H4 (cell line): Measurements from ENCODE around the gene AGMO. TPM values are rescaled to one million over a fixed set of nuclear protein-coding genes. Genes with fewer than 3 reads are reported as not detected.
A peak's percentile ranks its signal among the peaks of the same experiment; 100 is the strongest.

Source experiments
- DNase-seq: peaks from one replicate; pipeline ENCODE4 v3.0.0-alpha.2; 2015; ENCODE audit warnings: low spot score
- total RNA-seq: library from RNA; depleted of rRNA; stranded (reverse); fragments of >200 nt; shearing (Covaris generic); gene quantifications from 2 replicates; pipeline ENCODE4 v1.2.3, GENCODE V29; 2014

Gene AGMO
- total RNA-seq, 1 experiment from 2014 or later: 0.12 TPM

- DNase-seq: no peak
Observed at GRCh38 chr7:15498465-15498864, 63.4 kb downstream of the AGMO start.

- peak; percentile 58 for DNase-seq
Observed at GRCh38 chr7:15495170-15495569, 66.6 kb downstream of the AGMO start.

- DNase-seq: no peak
Observed at GRCh38 chr7:15494711-15495110, 67.1 kb downstream of the AGMO start.

GRCh38 chr7:15491361-15491760 is 70.5 kb downstream of the AGMO start:
- DNase-seq: no peak

- no peak for DNase-seq
Observed at GRCh38 chr7:15490291-15490690, 71.5 kb downstream of the AGMO start.

GRCh38 chr7:15489861-15490260 is 72.0 kb downstream of the AGMO start:
- DNase-seq: no peak

GRCh38 chr7:15489383-15489782 is 72.4 kb downstream of the AGMO start:
- no peak for DNase-seq

- DNase-seq: no peak
Observed at GRCh38 chr7:15488401-15488800, 73.4 kb downstream of the AGMO start.

- DNase-seq: no peak
Observed at GRCh38 chr7:15487896-15488295, 73.9 kb downstream of the AGMO start.

GRCh38 chr7:15485998-15486397 is 75.8 kb downstream of the AGMO start:
- no peak for DNase-seq

GRCh38 chr7:15485431-15485830 is 76.4 kb downstream of the AGMO start:
- no peak for DNase-seq

GRCh38 chr7:15481132-15481531 is 80.7 kb downstream of the AGMO start:
- no peak for DNase-seq

GRCh38 chr7:15478401-15478800 is 83.4 kb downstream of the AGMO start:
- no peak for DNase-seq

GRCh38 chr7:15476531-15476918 is 85.3 kb downstream of the AGMO start:
- DNase-seq: no peak

- DNase-seq: no peak
Observed at GRCh38 chr7:15475808-15476530, 85.8 kb downstream of the AGMO start.

- no peak for DNase-seq
Observed at GRCh38 chr7:15471669-15471950, 90.2 kb downstream of the AGMO start.

- DNase-seq: no peak
Observed at GRCh38 chr7:15470825-15471668, 90.8 kb downstream of the AGMO start.

- DNase-seq: no peak
Observed at GRCh38 chr7:15464667-15465121, 97.1 kb downstream of the AGMO start.

- no peak for DNase-seq
Observed at GRCh38 chr7:15463801-15464666, 97.8 kb downstream of the AGMO start.

GRCh38 chr7:15462721-15463389 is 99.0 kb downstream of the AGMO start:
- no peak for DNase-seq

GRCh38 chr7:15461576-15461975 is 100.2 kb downstream of the AGMO start:
- DNase-seq: peak; percentile 57
